Mesendoderm (in vitro differentiated cells): ENCODE results near the gene POLR1F.
"Not testable (repeated sequence)": the region's sequence is repeated elsewhere in the genome, so short reads cannot be mapped to it uniquely, and the experiment has no call there.

Experiments
- DNase-seq: peaks from one replicate; pipeline ENCODE4 v3.0.0; 2013
- H2AK5ac ChIP-seq: 2 replicates; pipeline ENCODE4 v1.6.1; 2013; ENCODE audit warnings: low read length, inconsistent platforms
- H2BK120ac ChIP-seq: 2 replicates; pipeline ENCODE4 v1.6.1; 2013; ENCODE audit warnings: low read depth, mild to moderate bottlenecking, low read length, moderate library complexity, mixed read lengths
- H2BK15ac ChIP-seq: replicated peaks from 2 replicates; pipeline ENCODE4 v1.6.1; 2013; ENCODE audit warnings: low read depth, mild to moderate bottlenecking, moderate library complexity
- H2BK5ac ChIP-seq: 2 replicates; pipeline ENCODE4 v1.6.1; 2013; ENCODE audit warnings: low read length, inconsistent platforms
- H3K18ac ChIP-seq: 2 replicates; pipeline ENCODE4 v1.6.1; 2013; ENCODE audit warnings: mild to moderate bottlenecking, low read length, mixed read lengths
- H3K23ac ChIP-seq: one replicate; pipeline ENCODE4 v1.6.1; 2013; ENCODE audit warnings: low read length
- H3K27ac ChIP-seq: 2 replicates; pipeline ENCODE4 v1.5.1; 2013; ENCODE audit warnings: low read depth, mild to moderate bottlenecking, inconsistent platforms, low read length, moderate library complexity
- H3K27me3 ChIP-seq: 2 replicates; pipeline ENCODE4 v1.6.1; 2013; ENCODE audit warnings: low read length, control low read depth, mild to moderate bottlenecking, inconsistent platforms; ENCODE audit not compliant: insufficient read depth, poor library complexity
- H3K36me3 ChIP-seq: 2 replicates; pipeline ENCODE4 v1.6.1; 2013; ENCODE audit warnings: low read length, inconsistent platforms; ENCODE audit not compliant: control insufficient read depth, insufficient read depth
- H3K4ac ChIP-seq: one replicate; pipeline ENCODE4 v1.6.1; 2013; ENCODE audit warnings: low read depth, mild to moderate bottlenecking, low read length, moderate library complexity
- H3K4me1 ChIP-seq: 2 replicates; pipeline ENCODE4 v1.6.1; 2013; ENCODE audit warnings: low read depth, low read length, inconsistent platforms; ENCODE audit not compliant: control insufficient read depth
- H3K4me2 ChIP-seq: 2 replicates; pipeline ENCODE4 v1.6.1; 2013; ENCODE audit warnings: low read length
- H3K4me3 ChIP-seq: 2 replicates; pipeline ENCODE4 v1.5.1; 2013; ENCODE audit warnings: mild to moderate bottlenecking, low read length
- H3K56ac ChIP-seq: one replicate; pipeline ENCODE4 v1.6.1; 2013; ENCODE audit warnings: low read length
- H3K79me1 ChIP-seq: 2 replicates; pipeline ENCODE4 v1.6.1; 2013; ENCODE audit warnings: low read length, inconsistent platforms
- H3K79me2 ChIP-seq: 2 replicates; pipeline ENCODE4 v1.6.1; 2013; ENCODE audit warnings: mild to moderate bottlenecking, low read length; ENCODE audit not compliant: control insufficient read depth, insufficient read depth
- H3K9ac ChIP-seq: 2 replicates; pipeline ENCODE4 v1.6.1; 2013; ENCODE audit warnings: low read length, inconsistent platforms
- H4K5ac ChIP-seq: one replicate; pipeline ENCODE4 v1.6.1; 2013; ENCODE audit warnings: low read length
- H4K8ac ChIP-seq: one replicate; pipeline ENCODE4 v1.6.1; 2013; ENCODE audit warnings: low read depth, mild to moderate bottlenecking, control low read depth, low read length, moderate library complexity
- WGBS: extraction: QIAGEN DNeasy Blood & Tissue Kit; methylation state at CpG from one replicate; pipeline ENCODE4 v1.1.7; 2013; ENCODE audit warnings: low lambda C conversion rate, missing lambda C conversion rate; ENCODE audit not compliant: insufficient coverage; ENCODE audit errors: extremely low coverage; 5-methylcytosine and 5-hydroxymethylcytosine counted together

Gene POLR1F

DNA sequence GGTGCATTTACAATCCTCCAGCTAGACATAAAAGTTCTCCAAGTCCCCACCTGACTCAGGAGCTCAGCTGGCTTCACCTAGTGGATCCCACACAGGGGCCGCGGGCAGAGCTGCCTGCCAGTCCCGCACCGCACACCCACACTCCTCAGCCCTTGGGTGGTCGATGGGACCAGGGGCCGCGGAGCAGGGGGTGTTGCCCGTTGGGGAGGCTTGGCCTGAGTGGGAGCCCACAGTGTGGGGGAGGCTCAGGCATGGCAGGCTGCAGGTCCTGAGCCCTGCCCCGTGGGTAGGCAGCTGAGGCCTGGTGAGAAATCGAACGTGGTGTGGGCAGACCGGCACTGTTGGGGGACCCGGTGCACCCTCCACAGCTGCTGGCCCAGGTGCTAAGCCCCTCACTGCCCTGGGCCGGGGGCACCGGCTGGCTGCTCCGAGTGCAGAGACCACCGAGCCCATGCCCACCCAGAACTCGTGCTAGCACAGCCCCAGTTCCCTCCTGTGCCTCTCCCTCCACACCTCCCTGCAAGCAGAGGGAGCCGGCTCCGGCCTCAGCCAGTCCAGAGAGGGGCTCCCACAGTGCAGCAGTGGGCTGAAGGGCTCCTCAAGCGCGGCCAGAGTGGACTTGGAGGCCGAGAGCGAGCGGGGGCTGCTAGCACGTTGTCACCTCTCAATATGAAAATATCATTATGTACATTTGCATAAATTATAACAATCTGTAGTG lies 16.6 kb downstream of the POLR1F start:
- H3K27ac ChIP-seq, result no peak overlapping the region
- no peaks in the 10 kb centered on the region for H3K4me1 ChIP-seq
- H3K4me3 ChIP-seq, result no peak overlapping the region
- DNase-seq, result no peak
- no peak overlapping the region for H3K4ac ChIP-seq
- H3K4me2 ChIP-seq, result no peak overlapping the region
- H2AK5ac ChIP-seq, result no peak overlapping the region
- H4K8ac ChIP-seq, result no peak overlapping the region
- H3K23ac ChIP-seq, result no peak overlapping the region
- H3K18ac ChIP-seq, result no peak overlapping the region
- H4K5ac ChIP-seq, result no peak overlapping the region
- H3K36me3 ChIP-seq, result peaks cover 1% of the 10 kb centered on the region
- H3K56ac ChIP-seq, result no peak overlapping the region
- no peaks in the 10 kb centered on the region for H3K27me3 ChIP-seq
- no peak overlapping the region for H3K9ac ChIP-seq
- no CpG with 5 or more reads among the region's 26 CpGs for WGBS
- H3K79me1 ChIP-seq, result no peaks in the 10 kb centered on the region
- no peak overlapping the region for H2BK15ac ChIP-seq
- H2BK5ac ChIP-seq, result no peak overlapping the region
- H3K79me2 ChIP-seq, result no peaks in the 10 kb centered on the region
- H2BK120ac ChIP-seq, result no peak overlapping the region

DNA sequence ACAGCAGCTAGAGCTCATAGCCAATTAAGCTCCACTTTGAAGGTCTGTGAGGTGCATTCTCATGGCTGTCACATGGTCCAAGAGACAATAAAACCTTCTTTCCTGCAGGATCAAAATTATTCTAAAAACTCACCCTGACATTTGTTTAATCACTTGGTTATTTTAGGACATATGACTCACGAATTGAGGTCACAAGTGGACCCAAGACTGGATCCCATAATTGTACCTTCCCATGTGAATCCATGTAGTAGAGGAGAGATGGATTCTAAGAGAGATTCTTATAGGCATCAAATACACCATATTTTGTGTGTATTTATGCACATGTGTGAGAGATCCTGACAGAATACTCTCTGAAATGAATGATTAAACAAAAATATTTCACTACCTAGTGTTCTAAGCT lies 18.1 kb downstream of the POLR1F start:
- Histone ChIP-seq H3K9ac (no peak overlapping the region), H4K5ac (no peak overlapping the region), H3K27ac (no peak overlapping the region), H3K4me3 (no peak overlapping the region), H3K79me1 (no peaks in the 10 kb centered on the region), H3K79me2 (no peaks in the 10 kb centered on the region), H3K4ac (no peak overlapping the region), H2BK15ac (no peak overlapping the region), H3K4me1 (no peaks in the 10 kb centered on the region), H3K18ac (no peak overlapping the region), H4K8ac (no peak overlapping the region), H3K23ac (no peak overlapping the region), H2BK120ac (no peak overlapping the region), H3K36me3 (no peaks in the 10 kb centered on the region), H3K56ac (no peak overlapping the region), H2AK5ac (no peak overlapping the region), H3K4me2 (no peak overlapping the region), H2BK5ac (no peak overlapping the region), H3K27me3 (no peaks in the 10 kb centered on the region)
- no peak for DNase-seq
- whole genome bisulfite sequencing, result no CpG with 5 or more reads among the region's 1 CpG

DNA sequence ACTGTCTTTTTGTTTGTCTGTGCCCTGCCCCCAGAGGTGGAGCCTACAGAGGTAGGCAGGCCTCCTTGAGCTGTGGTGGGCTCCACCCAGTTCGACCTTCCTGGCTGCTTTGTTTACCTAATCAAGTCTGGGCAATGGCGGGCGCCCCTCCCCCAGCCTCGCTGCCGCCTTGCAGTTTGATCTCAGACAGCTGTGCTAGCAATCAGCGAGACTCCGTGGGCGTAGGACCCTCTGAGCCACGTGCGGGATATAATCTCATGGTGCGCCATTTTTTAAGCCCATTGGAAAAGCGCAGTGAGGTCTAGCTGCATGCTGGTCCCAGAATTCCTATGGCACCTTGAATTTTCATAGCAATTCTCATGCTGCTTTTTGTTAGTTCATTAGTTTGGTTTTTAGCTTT lies 19.7 kb downstream of the POLR1F start:
- not testable (repeated sequence) for H3K4me1 ChIP-seq, H3K23ac ChIP-seq, H3K36me3 ChIP-seq, H3K18ac ChIP-seq, H2BK5ac ChIP-seq, H3K4ac ChIP-seq, H3K79me1 ChIP-seq, H2BK15ac ChIP-seq, H3K27ac ChIP-seq, H3K9ac ChIP-seq, H3K27me3 ChIP-seq, H4K5ac ChIP-seq, H3K4me2 ChIP-seq, H4K8ac ChIP-seq, H3K56ac ChIP-seq, H2AK5ac ChIP-seq, DNase-seq, H3K4me3 ChIP-seq, H3K79me2 ChIP-seq, H2BK120ac ChIP-seq
- no CpG with 5 or more reads among the region's 12 CpGs for WGBS

DNA sequence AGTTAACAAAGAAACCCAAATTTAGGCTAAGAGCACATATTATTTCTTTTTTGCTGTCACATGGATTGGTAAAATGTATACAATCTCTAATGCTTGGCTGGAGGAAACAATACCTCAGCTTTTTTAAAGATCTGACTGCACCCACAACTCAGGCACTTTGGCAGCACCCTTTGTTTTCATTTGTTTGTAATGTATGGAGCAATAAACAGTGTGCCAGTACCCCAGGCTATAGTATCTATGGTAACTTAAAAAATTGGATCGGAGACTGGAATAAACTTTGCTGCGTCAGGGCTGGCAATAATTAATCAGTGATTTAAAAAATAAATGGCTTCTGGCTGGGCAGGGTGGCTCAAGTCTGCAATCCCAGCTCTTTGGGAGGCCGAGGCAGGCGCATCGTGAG lies 27.2 kb downstream of the POLR1F start:
- Histone ChIP-seq H3K79me1 (no peaks in the 10 kb centered on the region), H3K4ac (no peak overlapping the region), H2BK5ac (no peak overlapping the region), H4K8ac (no peak overlapping the region), H2AK5ac (no peak overlapping the region), H3K27ac (no peak overlapping the region), H3K79me2 (no peaks in the 10 kb centered on the region), H3K4me2 (no peak overlapping the region), H3K4me3 (no peak overlapping the region), H3K9ac (no peak overlapping the region), H4K5ac (no peak overlapping the region), H3K27me3 (no peaks in the 10 kb centered on the region), H3K23ac (no peak overlapping the region), H3K56ac (no peak overlapping the region), H3K4me1 (no peaks in the 10 kb centered on the region), H2BK120ac (no peak overlapping the region), H3K18ac (no peak overlapping the region), H2BK15ac (no peak overlapping the region), H3K36me3 (no peaks in the 10 kb centered on the region)
- DNase-seq, result no peak
- WGBS, result no CpG with 5 or more reads among the region's 5 CpGs

DNA sequence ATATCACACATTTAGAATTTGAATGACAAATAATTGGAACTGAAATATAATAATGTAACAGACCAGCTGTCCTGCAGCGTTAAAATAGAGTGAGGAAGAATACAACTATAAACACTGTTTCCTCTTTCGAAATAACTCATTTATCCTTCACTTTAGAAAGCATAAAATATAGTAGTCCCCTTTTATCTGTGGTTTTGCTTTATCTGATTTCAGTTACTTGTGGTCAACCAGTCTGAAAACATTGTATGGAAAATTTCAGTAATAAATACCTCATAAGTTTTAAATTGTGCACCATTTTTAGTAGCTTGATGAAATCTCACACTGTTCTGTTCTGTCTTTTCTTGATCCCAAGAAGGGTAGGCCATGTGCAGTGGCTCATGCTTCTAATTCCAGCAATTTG lies 31.7 kb downstream of the POLR1F start:
- Histone ChIP-seq H3K23ac (no peak overlapping the region), H3K9ac (no peak overlapping the region), H3K4me2 (no peak overlapping the region), H3K36me3 (no peaks in the 10 kb centered on the region), H2AK5ac (no peak overlapping the region), H3K4me3 (no peak overlapping the region), H3K18ac (no peak overlapping the region), H3K27me3 (no peaks in the 10 kb centered on the region), H3K4me1 (no peaks in the 10 kb centered on the region), H4K8ac (no peak overlapping the region), H3K4ac (no peak overlapping the region), H4K5ac (no peak overlapping the region), H3K79me2 (no peaks in the 10 kb centered on the region), H3K79me1 (no peaks in the 10 kb centered on the region), H3K56ac (no peak overlapping the region), H2BK15ac (no peak overlapping the region), H2BK5ac (no peak overlapping the region), H2BK120ac (no peak overlapping the region), H3K27ac (no peak overlapping the region)
- no CpG with 5 or more reads among the region's 2 CpGs for WGBS
- DNase-seq, result no peak

DNA sequence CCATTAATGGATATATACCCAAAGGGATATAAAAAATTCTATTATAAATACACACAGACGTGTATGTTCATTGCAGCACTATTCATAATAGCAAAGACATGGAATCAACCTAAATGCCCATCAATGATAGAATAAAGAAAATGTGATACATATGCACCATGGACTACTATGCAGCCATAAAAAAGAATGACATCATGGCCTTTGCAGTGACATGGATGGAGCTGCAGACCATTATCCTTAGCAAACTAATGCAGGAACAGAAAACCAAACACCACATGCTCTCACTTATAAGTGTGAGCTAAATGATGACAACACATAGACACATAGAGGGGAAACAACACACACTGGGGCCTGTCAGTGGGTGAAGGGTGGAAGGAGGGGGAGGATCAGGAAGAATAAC lies 33.0 kb downstream of the POLR1F start:
- no peak overlapping the region for H3K9ac ChIP-seq
- H3K4me2 ChIP-seq, result no peak overlapping the region
- H3K27ac ChIP-seq, result no peak overlapping the region
- no peak for DNase-seq
- H3K79me1 ChIP-seq, result no peaks in the 10 kb centered on the region
- H3K79me2 ChIP-seq, result no peaks in the 10 kb centered on the region
- WGBS, result no CpG with 5 or more reads among the region's 1 CpG
- H3K4me1 ChIP-seq, result no peaks in the 10 kb centered on the region
- no peak overlapping the region for H2BK15ac ChIP-seq
- H3K18ac ChIP-seq, result no peak overlapping the region
- no peak overlapping the region for H4K5ac ChIP-seq
- no peak overlapping the region for H2BK5ac ChIP-seq
- no peak overlapping the region for H3K4me3 ChIP-seq
- no peak overlapping the region for H3K56ac ChIP-seq
- H3K23ac ChIP-seq, result no peak overlapping the region
- H3K27me3 ChIP-seq, result no peaks in the 10 kb centered on the region
- no peak overlapping the region for H2AK5ac ChIP-seq
- no peak overlapping the region for H3K4ac ChIP-seq
- H3K36me3 ChIP-seq, result no peaks in the 10 kb centered on the region
- no peak overlapping the region for H2BK120ac ChIP-seq
- H4K8ac ChIP-seq, result no peak overlapping the region
